ENCODE measurements around the gene UNC5C. TPM values are rescaled to one million over a fixed set of nuclear protein-coding genes. Genes with fewer than 3 reads are reported as not detected.

Gene UNC5C
- total RNA-seq, 2 donors from 2014 or later, result 5.3 to 10.0 TPM

DNA sequence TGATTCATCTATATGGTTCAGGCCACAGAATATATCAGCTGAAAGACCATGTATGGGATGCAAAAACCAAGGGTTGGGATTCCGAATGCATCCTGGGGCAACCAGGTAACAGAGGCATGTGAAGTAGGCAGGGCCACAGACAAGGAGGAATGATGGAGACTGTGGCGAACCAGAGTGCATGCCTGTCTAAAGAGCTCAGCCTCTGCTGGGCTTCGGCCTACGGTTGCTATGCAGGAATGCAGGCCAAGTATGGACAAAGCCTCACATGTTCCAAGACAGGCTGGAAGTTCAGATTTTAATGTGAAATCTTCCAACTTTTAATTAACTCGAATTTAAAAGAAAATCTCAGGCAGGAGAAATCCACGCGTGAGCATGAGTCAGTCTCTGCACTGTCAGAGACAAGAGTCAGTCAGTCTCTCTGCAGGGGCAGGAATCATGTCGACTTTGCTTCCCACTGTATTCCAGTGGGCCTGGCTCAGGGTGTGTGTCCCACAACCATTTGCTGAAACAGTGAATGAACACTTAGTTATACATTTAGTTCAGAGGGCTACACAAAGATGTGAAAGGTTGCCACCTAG is 344.4 kb downstream of the UNC5C start:
- no peak for DNase-seq (ENCODE audit: low spot score)

GRCh38 chr4:95198961-95199360 is 349.8 kb downstream of the UNC5C start:
- no peaks in the 10 kb centered on the region for H3K4me1 ChIP-seq (ENCODE audit: control insufficient read depth in 1 of 2, low read depth in 2 of 2)
- H3K27me3 ChIP-seq (replicated peaks; ENCODE audit: insufficient read depth), result no peaks in the 10 kb centered on the region
- DNase-seq (ENCODE audit: low spot score) (no peak), ATAC-seq (ENCODE audit: insufficient number of reproducible peaks, low FRiP score, low read depth) (no peak)
- no peaks in the 10 kb centered on the region for H3K36me3 ChIP-seq
- no peak overlapping the region for H3K4me3 ChIP-seq
- H3K27ac ChIP-seq, result no peak overlapping the region
- no peaks in the 10 kb centered on the region for H3K9me3 ChIP-seq
- TF ChIP-seq CTCF (IDR thresholded peaks at IDR 0.05), result no peak

More for the DNA sequence above, 344.4 kb downstream of the UNC5C start:
- Histone ChIP-seq H3K27me3 (replicated peaks; ENCODE audit: insufficient read depth) (no peaks in the 10 kb centered on the region), H3K27ac (no peak overlapping the region), H3K36me3 (no peaks in the 10 kb centered on the region), H3K4me3 (no peak overlapping the region), H3K4me1 (ENCODE audit: control insufficient read depth in 1 of 2, low read depth in 2 of 2) (no peaks in the 10 kb centered on the region), H3K9me3 (no peaks in the 10 kb centered on the region)
- TF ChIP-seq CTCF (IDR thresholded peaks at IDR 0.05), result no peak
- ATAC-seq (ENCODE audit: insufficient number of reproducible peaks, low FRiP score, low read depth), result no peak

DNA sequence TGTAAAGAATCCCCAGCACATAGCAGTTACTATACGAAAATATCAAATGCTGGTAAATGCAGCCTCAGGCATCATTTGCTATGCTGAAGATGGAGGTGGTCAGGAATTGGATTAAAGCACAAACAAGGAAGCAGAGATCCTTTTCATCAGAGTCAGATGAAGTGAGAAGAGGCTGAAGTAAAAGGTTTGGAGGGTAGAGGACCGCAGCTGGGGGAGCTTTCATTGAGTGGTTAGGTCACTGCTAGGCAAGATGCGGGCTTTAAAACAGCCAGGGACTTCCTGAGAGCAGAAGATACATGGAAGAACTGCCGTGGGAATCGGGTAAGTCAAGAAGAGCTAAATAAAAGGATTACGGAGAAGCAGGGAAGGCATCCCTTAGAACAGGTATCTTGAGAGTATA is 351.4 kb downstream of the UNC5C start:
- H3K4me1 ChIP-seq (ENCODE audit: control insufficient read depth in 1 of 2, low read depth in 2 of 2), result no peaks in the 10 kb centered on the region
- H3K4me3 ChIP-seq, result no peak overlapping the region
- no peak for DNase-seq (ENCODE audit: low spot score)
- TF ChIP-seq CTCF (IDR thresholded peaks at IDR 0.05), result no peak
- no peak for ATAC-seq (ENCODE audit: insufficient number of reproducible peaks, low FRiP score, low read depth)
- no peaks in the 10 kb centered on the region for H3K9me3 ChIP-seq
- no peaks in the 10 kb centered on the region for H3K27me3 ChIP-seq (replicated peaks; ENCODE audit: insufficient read depth)
- no peaks in the 10 kb centered on the region for H3K36me3 ChIP-seq
- H3K27ac ChIP-seq, result no peak overlapping the region

DNA sequence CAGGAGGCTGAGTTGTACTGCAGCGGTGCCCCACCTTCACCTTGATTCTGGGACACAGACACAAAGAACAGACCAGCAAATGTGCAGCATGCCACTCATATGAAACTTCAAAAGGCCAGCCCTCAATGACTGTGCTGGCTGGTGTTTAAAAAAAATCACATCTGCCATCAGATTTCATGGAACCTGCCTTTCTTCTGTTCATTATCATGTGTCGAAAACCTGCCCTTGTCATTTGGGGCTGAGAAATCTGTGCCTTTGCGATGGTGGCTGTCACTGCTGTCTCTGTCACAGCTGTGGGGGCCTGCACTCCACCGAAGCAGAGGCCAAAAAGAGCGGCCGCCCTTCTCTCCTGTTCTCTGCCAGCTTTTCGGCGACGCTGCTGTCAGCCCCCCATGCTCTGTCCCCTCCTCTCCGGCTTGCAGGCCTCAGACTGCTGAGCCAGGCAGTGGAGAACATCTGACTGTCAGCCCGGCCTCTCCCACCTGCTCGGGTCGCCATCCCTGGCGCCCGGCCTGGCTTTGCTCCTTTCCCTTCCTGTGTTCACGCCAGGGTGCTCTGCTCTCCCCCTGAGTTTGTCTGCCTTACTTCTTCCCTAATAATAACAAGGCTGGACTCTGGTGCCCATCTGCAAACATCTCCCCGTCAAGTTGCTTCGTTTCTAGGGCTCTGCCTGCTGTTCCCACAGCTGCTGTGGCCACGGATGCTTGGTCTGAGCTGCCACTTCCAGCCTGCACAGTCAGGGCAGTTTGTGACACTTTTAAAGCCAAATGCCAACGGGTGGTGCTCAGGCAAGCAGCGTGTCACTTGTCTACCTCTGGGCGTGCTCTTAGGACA is 355.2 kb downstream of the UNC5C start:
- Histone ChIP-seq H3K9me3 (no peaks in the 10 kb centered on the region), H3K4me3 (no peak overlapping the region), H3K27ac (no peak overlapping the region), H3K27me3 (replicated peaks; ENCODE audit: insufficient read depth) (no peaks in the 10 kb centered on the region), H3K4me1 (ENCODE audit: control insufficient read depth in 1 of 2, low read depth in 2 of 2) (no peaks in the 10 kb centered on the region), H3K36me3 (no peaks in the 10 kb centered on the region)
- no peak for DNase-seq (ENCODE audit: low spot score)
- no peak for ATAC-seq (ENCODE audit: insufficient number of reproducible peaks, low FRiP score, low read depth)
- TF ChIP-seq CTCF (IDR thresholded peaks at IDR 0.05), result no peak

GRCh38 chr4:95191537-95191936 is 357.2 kb downstream of the UNC5C start:
- no peaks in the 10 kb centered on the region for H3K9me3 ChIP-seq

More at GRCh38 chr4:95191537-95191936, 357.2 kb downstream of the UNC5C start:
- no peak for TF ChIP-seq CTCF (IDR thresholded peaks at IDR 0.05)
- no peak for ATAC-seq (ENCODE audit: insufficient number of reproducible peaks, low FRiP score, low read depth)
- Histone ChIP-seq H3K27ac (no peak overlapping the region), H3K4me1 (ENCODE audit: control insufficient read depth in 1 of 2, low read depth in 2 of 2) (no peaks in the 10 kb centered on the region), H3K27me3 (replicated peaks; ENCODE audit: insufficient read depth) (no peaks in the 10 kb centered on the region), H3K36me3 (no peaks in the 10 kb centered on the region), H3K4me3 (no peak overlapping the region)
- DNase-seq (ENCODE audit: low spot score), result no peak

Measured in thoracic aorta (tissue), 2 donors.